T-cell (primary cell): Measurements from ENCODE around the gene PALD1. TPM values are rescaled to one million over a fixed set of nuclear protein-coding genes. Genes with fewer than 3 reads are reported as not detected.
A peak's percentile ranks its signal among the peaks of the same experiment; 100 is the strongest.

ENCODE experiments used
- ATAC-seq, 4 experiments: fragments of 200-7000 bp in 3 of 4; fragments of 150-1000 bp in 1 of 4; cut with Tn5 transposase; replicated peaks in 1 of 4; 1 replicate in 3 of 4; 2 replicates in 1 of 4; pipeline ENCODE4 v1.10.0; 2021; ENCODE audit warnings: moderate library complexity in 3 of 4, mild to moderate bottlenecking in 2 of 4, moderate number of reproducible peaks in 1 of 4
- CTCF ChIA-PET, 2 donors: fragments of 300-600 bp; sonication (Branson Sonifier 250); formaldehyde crosslinking; loops; one replicate each; lab custom pipeline; 2022; ENCODE audit warnings: antibody characterized with exemption in 2 of 2; lab: Charles Lee
- POLR2A ChIA-PET, 2 donors: fragments of 300-600 bp; sonication (Branson Sonifier 250); formaldehyde crosslinking; loops; one replicate each; lab custom pipeline; 2022; ENCODE audit warnings: antibody characterized with exemption in 2 of 2; lab: Charles Lee
- DNase-seq, 35 experiments: peaks; one replicate each; pipeline versions ENCODE4 v3.0.0 to v3.0.0-alpha.2; 2013 to 2023
- H3K27ac ChIP-seq: one replicate; pipeline ENCODE4 v1.5.1; 2013; ENCODE audit warnings: low read length
- H3K27me3 ChIP-seq, 2 experiments: replicated peaks in 1 of 2; 1 replicate in 1 of 2; 2 replicates in 1 of 2; pipeline versions ENCODE4 v1.6.1 to v1.7.0; 2013; ENCODE audit warnings: low read length in 1 of 2, mixed read lengths in 1 of 2; ENCODE audit not compliant: control insufficient read depth in 2 of 2, insufficient read depth in 2 of 2; ENCODE audit errors: extremely low read depth in 1 of 2
- H3K36me3 ChIP-seq, 2 donors: 1 replicate in 1 of 2; 2 replicates in 1 of 2; pipeline versions ENCODE4 v1.6.1 to v1.7.0; 2013; ENCODE audit warnings: low read length in 1 of 2; ENCODE audit not compliant: control insufficient read depth in 2 of 2, insufficient read depth in 1 of 2; ENCODE audit errors: extremely low read depth in 1 of 2
- H3K4me1 ChIP-seq, 2 experiments: 1 replicate in 1 of 2; 2 replicates in 1 of 2; pipeline versions ENCODE4 v1.6.1 to v1.7.0; 2013; ENCODE audit warnings: low read length in 2 of 2, mixed read lengths in 1 of 2; ENCODE audit not compliant: insufficient read depth in 2 of 2, control insufficient read depth in 1 of 2; ENCODE audit errors: extremely low read depth in 1 of 2
- H3K4me3 ChIP-seq, 2 donors: 1 replicate in 1 of 2; 2 replicates in 1 of 2; pipeline versions ENCODE4 v1.5.1 to v1.7.0; 2013; ENCODE audit warnings: mild to moderate bottlenecking in 2 of 2, low read length in 1 of 2, moderate library complexity in 1 of 2; ENCODE audit not compliant: control insufficient read depth in 1 of 2; ENCODE audit errors: extremely low read depth in 1 of 2
- H3K9me3 ChIP-seq: 2 replicates; pipeline ENCODE4 v1.7.0; 2013
- H3K27ac Mint-ChIP-seq, 2 donors: one replicate each; pipeline ENCODE4 v1.8.0; 2020 to 2021; ENCODE audit warnings: mild to moderate bottlenecking in 2 of 2, mixed read lengths in 2 of 2
- H3K27me3 Mint-ChIP-seq, 2 donors: one replicate each; pipeline ENCODE4 v1.8.0; 2021 to 2022; ENCODE audit warnings: mixed read lengths in 2 of 2
- H3K36me3 Mint-ChIP-seq: one replicate; pipeline ENCODE4 v1.8.0; 2021; ENCODE audit warnings: mixed read lengths
- H3K4me1 Mint-ChIP-seq, 3 donors: one replicate each; pipeline ENCODE4 v1.8.0; 2020 to 2022; ENCODE audit warnings: mixed read lengths in 3 of 3, mild to moderate bottlenecking in 1 of 3
- H3K4me3 Mint-ChIP-seq, 3 donors: one replicate each; pipeline ENCODE4 v1.8.0; 2020 to 2022; ENCODE audit warnings: mild to moderate bottlenecking in 3 of 3, mixed read lengths in 3 of 3, moderate library complexity in 3 of 3
- H3K9me3 Mint-ChIP-seq, 3 donors: one replicate each; pipeline ENCODE4 v1.8.0; 2020 to 2022; ENCODE audit warnings: mixed read lengths in 3 of 3
- WGBS: methylation state at CpG from one replicate; pipeline ENCODE4 v1.1.5; 2013; ENCODE audit warnings: missing lambda C conversion rate; ENCODE audit not compliant: insufficient coverage; 5-methylcytosine and 5-hydroxymethylcytosine counted together
- total RNA-seq, 35 experiments: library from RNA in 6 of 35; stranded (reverse) in 6 of 35; fragments of 120-200 nt in 1 of 35; gene quantifications; one replicate each; pipeline versions ENCODE4 v1.2.1 to v1.2.4 and lab custom pipeline; 2013 to 2026

PALD1 gene
- total RNA-seq, 5 donors from 2014 or later (not counting 1 experiment from before 2014, with no cell fraction given), result 0.10 to 0.38 (median 0.13) TPM

DNA sequence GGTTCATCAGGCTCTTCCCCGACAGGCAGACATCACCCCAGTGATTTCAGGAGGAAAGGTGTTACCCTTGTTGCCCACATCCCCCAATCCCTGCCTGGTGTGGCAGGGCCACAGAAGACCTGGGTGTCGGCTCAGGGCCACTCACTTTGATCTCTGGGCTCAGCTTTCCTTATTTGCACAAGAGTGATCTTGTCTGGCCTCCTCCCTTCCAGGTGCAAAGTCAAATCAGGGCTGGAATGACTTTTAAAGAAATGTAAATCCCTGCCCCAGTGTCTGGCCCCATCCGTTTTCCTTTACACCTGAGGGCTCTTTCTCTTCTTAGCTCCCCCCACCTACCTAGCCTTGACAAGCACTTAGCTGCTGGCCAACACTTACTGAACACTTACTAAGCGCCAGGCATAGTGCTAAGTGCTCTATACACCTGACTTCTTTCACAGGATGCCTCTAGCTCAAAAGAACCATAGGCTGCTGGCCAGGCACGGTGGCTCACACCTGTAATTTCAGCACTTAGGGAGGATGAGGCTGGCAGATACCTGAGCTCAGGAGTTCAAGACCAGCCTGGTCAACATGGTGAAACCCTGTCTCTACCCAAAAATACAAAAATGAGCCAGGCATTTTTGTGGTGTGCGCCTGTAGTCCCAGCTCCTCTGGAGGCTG is 36.1 kb upstream of the PALD1 start:
- no peak overlapping the region for H3K27ac Mint-ChIP-seq
- Histone ChIP-seq H3K27me3 (peaks cover 15 to 56% of the 10 kb centered on the region in 2 experiments), H3K4me1 (peaks cover 2 to 24% of the 10 kb centered on the region in 2 experiments), H3K27ac (no peak overlapping the region), H3K36me3 (no peaks in the 10 kb centered on the region), H3K9me3 (no peaks in the 10 kb centered on the region), H3K4me3 (no peak overlapping the region)
- 76% methylated on average over 5 of the region's 6 CpGs for WGBS
- H3K36me3 Mint-ChIP-seq, result no peaks in the 10 kb centered on the region
- ATAC-seq (no peak), DNase-seq (no peak)
- CTCF ChIA-PET, result interaction anchor here in 1 of 2 donors (0.5 to 1.4 kb wide), 2 partner anchors 19 to 266 kb away, joined by 3 read pairs; no protein-coding TSS in a partner anchor
- H3K27me3 Mint-ChIP-seq, result peaks cover 19 to 37% of the 10 kb centered on the region in 2 donors
- peaks cover 15 to 19% (median 18%) of the 10 kb centered on the region in 3 donors for H3K4me1 Mint-ChIP-seq
- peak overlapping the region in 2 of 3 donors; percentile 21 to 73 for H3K4me3 Mint-ChIP-seq
- POLR2A ChIA-PET, result no interaction called here
- H3K9me3 Mint-ChIP-seq, result no peaks in the 10 kb centered on the region

DNA sequence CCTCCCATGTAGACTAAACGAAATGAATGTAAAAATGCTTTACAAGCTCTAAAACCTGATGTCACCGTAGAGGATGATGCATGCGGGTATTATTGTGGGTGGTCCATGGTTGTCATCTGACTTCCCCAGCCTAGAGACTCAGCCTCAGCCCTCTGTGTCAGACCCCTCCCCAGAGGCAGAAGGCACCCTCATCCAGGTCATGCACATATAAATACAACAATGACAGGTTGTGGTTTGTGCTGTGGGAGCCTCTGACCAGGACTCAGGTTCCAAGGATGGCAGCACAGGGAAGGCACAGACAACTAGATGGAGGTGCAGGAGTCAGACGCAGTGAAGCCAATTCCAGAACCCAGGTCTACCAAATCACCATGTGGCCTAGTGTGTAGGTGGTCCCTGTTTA is 33.8 kb upstream of the PALD1 start:
- H3K4me1 ChIP-seq, result peaks cover 2 to 24% of the 10 kb centered on the region in 2 experiments
- H3K4me1 Mint-ChIP-seq, result peaks cover 14 to 19% (median 18%) of the 10 kb centered on the region in 3 donors
- H3K27ac ChIP-seq, result no peak overlapping the region
- no peaks in the 10 kb centered on the region for H3K9me3 Mint-ChIP-seq
- H3K9me3 ChIP-seq, result no peaks in the 10 kb centered on the region
- POLR2A ChIA-PET, result interaction anchor here in 1 of 2 donors (0.6 kb wide), 1 partner anchor 186 kb away, joined by 4 read pairs; no protein-coding TSS in a partner anchor
- WGBS, result no CpG with 5 or more reads among the region's 4 CpGs
- CTCF ChIA-PET, result no interaction called here
- no peak overlapping the region for H3K4me3 ChIP-seq
- H3K4me3 Mint-ChIP-seq, result no peak overlapping the region
- H3K27ac Mint-ChIP-seq, result no peak overlapping the region
- peaks cover 8 to 47% of the 10 kb centered on the region in 2 experiments for H3K27me3 ChIP-seq
- peaks cover 15 to 30% of the 10 kb centered on the region in 2 donors for H3K27me3 Mint-ChIP-seq
- H3K36me3 ChIP-seq, result no peaks in the 10 kb centered on the region
- DNase-seq (no peak), ATAC-seq (no peak)
- no peaks in the 10 kb centered on the region for H3K36me3 Mint-ChIP-seq

DNA sequence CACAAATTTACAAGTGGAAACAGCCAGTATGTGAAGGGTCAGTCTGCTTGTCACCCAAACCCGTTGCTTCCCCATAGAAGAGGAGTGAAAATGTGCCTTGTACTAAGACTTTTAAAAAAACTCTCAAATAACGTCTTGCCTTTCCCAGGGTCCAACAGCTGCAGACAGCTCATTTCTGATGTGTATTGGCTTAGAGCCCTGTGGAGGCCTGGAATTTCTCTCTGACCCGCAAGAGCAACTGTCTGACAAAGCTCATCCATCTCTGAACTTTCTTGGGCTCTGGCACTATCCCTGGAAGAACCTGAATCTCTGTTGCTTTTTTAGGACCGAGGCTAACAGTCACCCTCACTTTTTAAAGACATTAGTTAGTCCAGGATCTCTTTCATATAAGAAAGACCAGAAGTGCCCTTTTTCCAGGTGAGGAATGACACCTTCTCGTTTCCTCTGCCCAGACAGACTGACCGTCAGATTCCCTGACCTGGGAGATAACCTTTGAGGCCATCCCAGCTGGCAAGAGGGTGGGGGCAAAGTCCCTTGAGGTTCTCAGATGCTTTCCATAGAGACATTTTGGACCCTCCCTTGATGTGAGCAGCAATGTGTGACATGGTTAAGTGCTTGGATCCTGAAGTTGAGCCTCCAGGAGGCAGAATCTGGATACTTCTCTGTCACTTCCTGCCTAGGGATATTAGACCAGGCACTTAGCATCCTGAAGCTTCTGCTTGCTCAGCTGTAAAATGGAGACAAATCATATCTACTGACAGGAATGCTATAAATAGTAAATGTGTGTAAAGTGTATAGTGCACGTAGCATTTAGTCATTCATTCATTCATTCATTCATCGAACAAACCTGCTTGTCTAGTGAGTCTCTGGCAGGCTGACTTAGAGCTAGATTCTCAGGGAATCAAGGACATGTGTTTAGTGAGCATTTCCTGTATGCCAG is 32.6 kb upstream of the PALD1 start:
- ATAC-seq (no peak), DNase-seq (no peak)
- H3K4me3 Mint-ChIP-seq, result no peak overlapping the region
- Histone ChIP-seq H3K27ac (no peak overlapping the region), H3K4me1 (peaks cover 0 to 13% of the 10 kb centered on the region in 2 experiments), H3K36me3 (no peaks in the 10 kb centered on the region), H3K4me3 (no peak overlapping the region), H3K9me3 (no peaks in the 10 kb centered on the region), H3K27me3 (peaks cover 5 to 39% of the 10 kb centered on the region in 2 experiments)
- ChIA-PET CTCF (no interaction called here), POLR2A (no interaction called here)
- 90% methylated on average over 3 of the region's 8 CpGs for WGBS
- H3K27me3 Mint-ChIP-seq, result peaks cover 13 to 26% of the 10 kb centered on the region in 2 donors
- no peak overlapping the region for H3K27ac Mint-ChIP-seq
- no peaks in the 10 kb centered on the region for H3K36me3 Mint-ChIP-seq
- H3K4me1 Mint-ChIP-seq, result peaks cover 9 to 13% (median 10%) of the 10 kb centered on the region in 3 donors
- H3K9me3 Mint-ChIP-seq, result no peaks in the 10 kb centered on the region

DNA sequence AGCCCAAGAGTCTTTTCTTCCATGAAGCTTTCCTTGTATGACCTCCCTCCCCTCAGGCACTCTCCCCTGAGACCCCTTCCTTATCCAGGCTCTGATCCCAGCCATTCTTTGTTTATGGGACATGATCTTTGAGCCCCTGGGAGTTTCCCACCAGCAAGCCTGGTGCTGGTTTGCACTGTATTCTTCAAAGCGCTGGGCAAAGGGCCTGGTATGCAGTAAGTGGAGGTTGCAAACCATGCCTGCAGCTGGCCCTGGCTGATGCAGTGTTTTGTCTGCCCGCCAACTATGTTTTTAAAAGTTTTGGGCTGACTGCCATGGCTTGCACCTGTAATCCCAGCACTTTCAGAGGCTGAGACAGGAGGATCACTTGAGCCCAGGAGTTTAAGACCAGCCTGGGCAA is 30.3 kb upstream of the PALD1 start:
- no peaks in the 10 kb centered on the region for H3K4me1 ChIP-seq
- H3K27ac Mint-ChIP-seq, result no peak overlapping the region
- WGBS, result 96% methylated on average over 2 of the region's 2 CpGs
- peaks cover 2 to 25% of the 10 kb centered on the region in 2 experiments for H3K27me3 ChIP-seq
- no peak overlapping the region for H3K4me3 Mint-ChIP-seq
- no peaks in the 10 kb centered on the region for H3K4me1 Mint-ChIP-seq
- H3K36me3 ChIP-seq, result no peaks in the 10 kb centered on the region
- H3K9me3 Mint-ChIP-seq, result no peaks in the 10 kb centered on the region
- no peak overlapping the region for H3K4me3 ChIP-seq
- no peaks in the 10 kb centered on the region for H3K9me3 ChIP-seq
- H3K27me3 Mint-ChIP-seq, result peaks cover 6 to 11% of the 10 kb centered on the region in 2 donors
- CTCF ChIA-PET, result no interaction called here
- DNase-seq, result no peak
- POLR2A ChIA-PET, result no interaction called here
- H3K36me3 Mint-ChIP-seq, result no peaks in the 10 kb centered on the region
- no peak overlapping the region for H3K27ac ChIP-seq
- ATAC-seq, result no peak

DNA sequence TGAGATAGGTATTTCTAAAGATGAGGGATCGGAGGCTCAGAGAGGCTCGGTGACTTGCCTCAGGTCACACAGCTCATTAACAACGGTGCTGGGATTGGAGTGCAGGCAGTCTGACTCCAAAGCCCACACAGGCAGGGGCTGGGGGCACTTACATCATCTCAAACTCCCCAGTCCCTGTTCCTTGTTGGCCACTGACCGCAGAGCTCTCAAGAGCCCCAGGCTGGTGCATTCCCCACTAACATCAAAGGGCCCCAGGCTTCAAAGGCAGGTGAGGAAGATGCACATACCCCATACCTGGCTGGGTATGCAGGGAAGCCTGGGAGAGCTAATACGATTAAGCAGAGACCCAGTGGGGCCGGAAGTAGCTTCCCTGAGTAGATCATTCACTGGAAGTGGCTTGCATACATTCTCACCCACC is 23.3 kb upstream of the PALD1 start:
- 83% methylated on average over 5 of the region's 6 CpGs for WGBS
- POLR2A ChIA-PET, result interaction anchor here in 1 of 2 donors (0.6 kb wide), 1 partner anchor 712 kb away, joined by 5 read pairs; no protein-coding TSS in a partner anchor

DNA sequence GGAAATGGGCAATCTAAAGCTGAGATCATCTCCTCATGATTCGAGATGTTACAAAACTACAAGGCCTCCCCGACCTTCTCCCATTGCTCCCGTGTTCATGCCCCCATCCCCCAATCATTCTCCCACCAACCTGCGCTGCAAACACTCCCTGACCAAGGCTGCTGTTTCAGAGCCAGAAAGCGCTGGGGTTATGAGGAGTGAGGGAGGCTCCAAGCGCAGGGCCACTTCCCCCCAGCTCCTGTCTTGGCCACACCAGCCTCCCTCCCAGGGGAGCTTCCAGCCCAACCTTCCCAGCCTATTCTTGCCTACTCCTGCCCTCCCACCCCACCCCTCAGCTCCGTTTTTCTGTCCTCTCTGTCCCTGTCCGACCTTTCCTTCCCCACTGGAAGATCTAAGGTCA is 22.4 kb upstream of the PALD1 start:
- Mint-ChIP-seq H3K4me1 (peaks cover 0 to 9% (median 2%) of the 10 kb centered on the region in 3 donors), H3K36me3 (no peaks in the 10 kb centered on the region), H3K27me3 (peaks cover 27 to 42% of the 10 kb centered on the region in 2 donors), H3K4me3 (no peak overlapping the region), H3K9me3 (no peaks in the 10 kb centered on the region), H3K27ac (no peak overlapping the region)
- H3K9me3 ChIP-seq, result no peaks in the 10 kb centered on the region
- no peaks in the 10 kb centered on the region for H3K36me3 ChIP-seq
- H3K27me3 ChIP-seq, result peaks cover 0 to 53% of the 10 kb centered on the region in 2 experiments
- H3K27ac ChIP-seq, result no peak overlapping the region
- no CpG with 5 or more reads among the region's 8 CpGs for WGBS
- POLR2A ChIA-PET, result no interaction called here
- CTCF ChIA-PET, result no interaction called here
- no peak overlapping the region for H3K4me3 ChIP-seq
- no peak for ATAC-seq
- peaks cover 0 to 9% of the 10 kb centered on the region in 2 experiments for H3K4me1 ChIP-seq
- DNase-seq, result no peak

More for the DNA sequence above, 23.3 kb upstream of the PALD1 start:
- Mint-ChIP-seq H3K27me3 (peaks cover 21 to 43% of the 10 kb centered on the region in 2 donors), H3K27ac (no peak overlapping the region), H3K9me3 (no peaks in the 10 kb centered on the region), H3K4me1 (peaks cover 0 to 8% (median 2%) of the 10 kb centered on the region in 3 donors), H3K4me3 (no peak overlapping the region), H3K36me3 (no peaks in the 10 kb centered on the region)
- Histone ChIP-seq H3K4me3 (no peak overlapping the region), H3K9me3 (no peaks in the 10 kb centered on the region), H3K27ac (no peak overlapping the region), H3K27me3 (peaks cover 0 to 55% of the 10 kb centered on the region in 2 experiments), H3K4me1 (peaks cover 0 to 9% of the 10 kb centered on the region in 2 experiments), H3K36me3 (no peaks in the 10 kb centered on the region)
- ATAC-seq (no peak), DNase-seq (no peak)
- CTCF ChIA-PET, result no interaction called here
